H9 (cell line): ENCODE results near the gene SMCO1. TPM values are rescaled to one million over a fixed set of nuclear protein-coding genes. Genes with fewer than 3 reads are reported as not detected.

Experiments
- DNase-seq: peaks from one replicate; pipeline ENCODE4 v3.0.0-alpha.2; 2017
- H2AFZ ChIP-seq: one replicate; pipeline ENCODE4 v1.6.1; 2013; ENCODE audit warnings: mild to moderate bottlenecking, low read length, control low read depth, moderate library complexity
- H2AK5ac ChIP-seq: 2 replicates; pipeline ENCODE4 v1.6.1; 2013; ENCODE audit warnings: low read length, control low read depth, mixed read lengths; ENCODE audit not compliant: insufficient read length
- H2BK120ac ChIP-seq: one replicate; pipeline ENCODE4 v1.6.1; 2013; ENCODE audit warnings: low read depth, mild to moderate bottlenecking, low read length, control low read depth, inconsistent platforms; ENCODE audit not compliant: poor library complexity, severe bottlenecking
- H2BK12ac ChIP-seq: 2 replicates; pipeline ENCODE4 v1.6.1; 2013; ENCODE audit warnings: low read length, control low read depth, mixed read lengths, low read depth; ENCODE audit not compliant: insufficient read length
- H2BK15ac ChIP-seq: 2 replicates; pipeline ENCODE4 v1.6.1; 2013; ENCODE audit warnings: low read depth, low read length, control low read depth
- H2BK20ac ChIP-seq: one replicate; pipeline ENCODE4 v1.6.1; 2013; ENCODE audit warnings: low read depth, mild to moderate bottlenecking, low read length, control low read depth, inconsistent platforms; ENCODE audit not compliant: poor library complexity, severe bottlenecking
- H2BK5ac ChIP-seq: 2 replicates; pipeline ENCODE4 v1.6.1; 2013; ENCODE audit warnings: low read length, control low read depth, mixed read lengths; ENCODE audit not compliant: insufficient read length
- H3K14ac ChIP-seq: 2 replicates; pipeline ENCODE4 v1.6.1; 2013; ENCODE audit warnings: low read length, control low read depth; ENCODE audit not compliant: insufficient read depth
- H3K18ac ChIP-seq: 2 replicates; pipeline ENCODE4 v1.6.1; 2013; ENCODE audit warnings: low read depth, mild to moderate bottlenecking, mixed read lengths, low read length, control low read depth; ENCODE audit not compliant: insufficient read length
- H3K23ac ChIP-seq: 2 replicates; pipeline ENCODE4 v1.6.1; 2013; ENCODE audit warnings: low read length, control low read depth, mixed read lengths, low read depth; ENCODE audit not compliant: insufficient read length
- H3K23me2 ChIP-seq: 2 replicates; pipeline ENCODE4 v1.6.1; 2013; ENCODE audit warnings: low read depth, mild to moderate bottlenecking, mixed read lengths, low read length, control low read depth; ENCODE audit not compliant: insufficient read length, poor library complexity, severe bottlenecking
- H3K27ac ChIP-seq: 2 replicates; pipeline ENCODE4 v1.5.1; 2013; ENCODE audit warnings: low read length, control low read depth, mixed read lengths, low read depth; ENCODE audit not compliant: insufficient read length
- H3K27me3 ChIP-seq: 2 replicates; pipeline ENCODE4 v1.6.1; 2013; ENCODE audit warnings: low read length, control low read depth, inconsistent platforms; ENCODE audit not compliant: insufficient read depth
- H3K4ac ChIP-seq: 2 replicates; pipeline ENCODE4 v1.6.1; 2013; ENCODE audit warnings: low read depth, mild to moderate bottlenecking, control low read depth, inconsistent platforms, low read length, moderate library complexity
- H3K4me1 ChIP-seq: 2 replicates; pipeline ENCODE4 v1.6.1; 2013; ENCODE audit warnings: low read length, control low read depth, inconsistent platforms; ENCODE audit not compliant: insufficient read depth
- H3K4me2 ChIP-seq: 2 replicates; pipeline ENCODE4 v1.6.1; 2013; ENCODE audit warnings: low read length, control low read depth, mixed read lengths; ENCODE audit not compliant: insufficient read length, insufficient read depth
- H3K56ac ChIP-seq: 2 replicates; pipeline ENCODE4 v1.6.1; 2013; ENCODE audit warnings: low read depth, mild to moderate bottlenecking, mixed read lengths, low read length, control low read depth; ENCODE audit not compliant: insufficient read length
- H3K79me1 ChIP-seq: 2 replicates; pipeline ENCODE4 v1.6.1; 2013; ENCODE audit warnings: low read depth, mild to moderate bottlenecking, moderate library complexity, low read length, control low read depth, inconsistent platforms; ENCODE audit not compliant: insufficient read depth, poor library complexity, severe bottlenecking
- H3K79me2 ChIP-seq: 2 replicates; pipeline ENCODE4 v1.6.1; 2013; ENCODE audit warnings: low read length, control low read depth, inconsistent platforms; ENCODE audit not compliant: insufficient read depth
- H3K9ac ChIP-seq: 2 replicates; pipeline ENCODE4 v1.6.1; 2013; ENCODE audit warnings: low read length, control low read depth, mixed read lengths; ENCODE audit not compliant: insufficient read length; ENCODE audit errors: extremely low read depth
- H3K9me3 ChIP-seq: one replicate; pipeline ENCODE4 v1.6.1; 2013; ENCODE audit warnings: low read depth, low read length, inconsistent platforms; ENCODE audit not compliant: control insufficient read depth
- H3T11ph ChIP-seq: one replicate; pipeline ENCODE4 v1.6.1; 2013; ENCODE audit warnings: mild to moderate bottlenecking, low read length, control low read depth, inconsistent platforms
- H4K20me1 ChIP-seq: one replicate; pipeline ENCODE4 v1.6.1; 2013; ENCODE audit not compliant: control insufficient read depth, insufficient read length, insufficient read depth
- H4K5ac ChIP-seq: 2 replicates; pipeline ENCODE4 v1.6.1; 2013; ENCODE audit warnings: low read depth, mild to moderate bottlenecking, mixed read lengths, low read length, control low read depth; ENCODE audit not compliant: insufficient read length
- H4K8ac ChIP-seq: replicated peaks from 2 replicates; pipeline ENCODE4 v1.6.1; 2013; ENCODE audit warnings: low read length, control low read depth, mixed read lengths, low read depth; ENCODE audit not compliant: insufficient read length
- H4K91ac ChIP-seq: 2 replicates; pipeline ENCODE4 v1.6.1; 2013; ENCODE audit warnings: low read depth, mild to moderate bottlenecking, moderate library complexity, mixed read lengths, low read length, control low read depth; ENCODE audit not compliant: insufficient read length
- H3K27ac Mint-ChIP-seq, 3 experiments: 2 replicates in 2 of 3; 3 replicates in 1 of 3; pipeline ENCODE4 v1.8.0; 2020 to 2021; ENCODE audit warnings: mixed read lengths in 3 of 3, mild to moderate bottlenecking in 1 of 3, moderate library complexity in 1 of 3
- H3K27me3 Mint-ChIP-seq: 2 replicates; pipeline ENCODE4 v1.8.0; 2021; ENCODE audit warnings: low read depth, mild to moderate bottlenecking, moderate library complexity, mixed read lengths
- H3K36me3 Mint-ChIP-seq, 3 experiments: 2 replicates in 2 of 3; 3 replicates in 1 of 3; pipeline ENCODE4 v1.8.0; 2020 to 2021; ENCODE audit warnings: low read depth in 3 of 3, mixed read lengths in 3 of 3; ENCODE audit not compliant: insufficient read depth in 1 of 3
- H3K4me1 Mint-ChIP-seq, 2 experiments: 2 replicates each; pipeline ENCODE4 v1.8.0; 2020; ENCODE audit warnings: mixed read lengths in 2 of 2
- H3K4me3 Mint-ChIP-seq, 2 experiments: 2 replicates in 1 of 2; 3 replicates in 1 of 2; pipeline ENCODE4 v1.8.0; 2020 to 2021; ENCODE audit warnings: mild to moderate bottlenecking in 2 of 2, mixed read lengths in 2 of 2, moderate library complexity in 1 of 2
- H3K9me3 Mint-ChIP-seq, 2 experiments: 2 replicates in 1 of 2; 3 replicates in 1 of 2; pipeline ENCODE4 v1.8.0; 2020; ENCODE audit warnings: mild to moderate bottlenecking in 2 of 2, mixed read lengths in 2 of 2, moderate library complexity in 1 of 2
- WGBS: extraction: QIAGEN DNeasy Blood & Tissue Kit; methylation state at CpG from one replicate; pipeline ENCODE4 v1.1.7; 2013; ENCODE audit warnings: missing lambda C conversion rate, low lambda C conversion rate, mixed read lengths; ENCODE audit not compliant: insufficient read length; ENCODE audit errors: extremely low coverage; 5-methylcytosine and 5-hydroxymethylcytosine counted together
- total RNA-seq: library from RNA; stranded (reverse); gene quantifications from 2 replicates; pipeline ENCODE4 v1.2.1, GENCODE V29; 2021
- TF ChIP-seq, protein P1 (sequence below): fragments of 200-600 bp; sonication (generic); conservative IDR thresholded peaks from 3 replicates; pipeline ENCODE4 v1.8.0; 2021; ENCODE audit warnings: antibody characterized with exemption, mild to moderate bottlenecking

Gene SMCO1
- total RNA-seq, 1 experiment from 2014 or later, result not detected

GRCh38 chr3:196541684-196542445 lies 26.7 kb upstream of the SMCO1 start:
- WGBS, result no CpG with 5 or more reads among the region's 6 CpGs
- no peak overlapping the region for H2BK12ac ChIP-seq
- H3K4ac ChIP-seq, result no peak overlapping the region
- H2BK120ac ChIP-seq, result no peak overlapping the region
- no peak overlapping the region for H2AFZ ChIP-seq
- H3K79me1 ChIP-seq, result no peaks in the 10 kb centered on the region
- no peak for DNase-seq
- no peak overlapping the region for H3K27ac ChIP-seq
- H4K5ac ChIP-seq, result no peak overlapping the region
- H3K56ac ChIP-seq, result no peak overlapping the region
- Mint-ChIP-seq H3K4me1 (peaks cover 2 to 3% of the 10 kb centered on the region in 2 experiments; a peak in 2 of 4 replicates), H3K27ac (no peak overlapping the region), H3K27me3 (peaks cover 2% of the 10 kb centered on the region; the same call in 1 of the 2 replicates), H3K36me3 (peaks cover 0 to 4% (median 0%) of the 10 kb centered on the region in 3 experiments; a peak in 2 of 7 replicates), H3K4me3 (no peak overlapping the region), H3K9me3 (peaks cover 9 to 15% of the 10 kb centered on the region in 2 experiments; a peak in 4 of 5 replicates)
- H3K4me1 ChIP-seq, result no peaks in the 10 kb centered on the region
- no peaks in the 10 kb centered on the region for H3K79me2 ChIP-seq
- H3K23me2 ChIP-seq, result no peaks in the 10 kb centered on the region
- no peak overlapping the region for H2AK5ac ChIP-seq
- H3K9ac ChIP-seq, result no peak overlapping the region
- no peak overlapping the region for H2BK5ac ChIP-seq
- H4K91ac ChIP-seq, result no peak overlapping the region
- H3K23ac ChIP-seq, result no peak overlapping the region
- no peak overlapping the region for H3T11ph ChIP-seq
- no peak overlapping the region for H3K4me2 ChIP-seq
- no peaks in the 10 kb centered on the region for H3K27me3 ChIP-seq
- H3K9me3 ChIP-seq, result no peaks in the 10 kb centered on the region
- H4K8ac ChIP-seq, result no peak overlapping the region
- no peak overlapping the region for H3K18ac ChIP-seq
- no peak overlapping the region for H2BK15ac ChIP-seq
- no peak overlapping the region for H3K14ac ChIP-seq
- TF ChIP-seq, protein P1, sequence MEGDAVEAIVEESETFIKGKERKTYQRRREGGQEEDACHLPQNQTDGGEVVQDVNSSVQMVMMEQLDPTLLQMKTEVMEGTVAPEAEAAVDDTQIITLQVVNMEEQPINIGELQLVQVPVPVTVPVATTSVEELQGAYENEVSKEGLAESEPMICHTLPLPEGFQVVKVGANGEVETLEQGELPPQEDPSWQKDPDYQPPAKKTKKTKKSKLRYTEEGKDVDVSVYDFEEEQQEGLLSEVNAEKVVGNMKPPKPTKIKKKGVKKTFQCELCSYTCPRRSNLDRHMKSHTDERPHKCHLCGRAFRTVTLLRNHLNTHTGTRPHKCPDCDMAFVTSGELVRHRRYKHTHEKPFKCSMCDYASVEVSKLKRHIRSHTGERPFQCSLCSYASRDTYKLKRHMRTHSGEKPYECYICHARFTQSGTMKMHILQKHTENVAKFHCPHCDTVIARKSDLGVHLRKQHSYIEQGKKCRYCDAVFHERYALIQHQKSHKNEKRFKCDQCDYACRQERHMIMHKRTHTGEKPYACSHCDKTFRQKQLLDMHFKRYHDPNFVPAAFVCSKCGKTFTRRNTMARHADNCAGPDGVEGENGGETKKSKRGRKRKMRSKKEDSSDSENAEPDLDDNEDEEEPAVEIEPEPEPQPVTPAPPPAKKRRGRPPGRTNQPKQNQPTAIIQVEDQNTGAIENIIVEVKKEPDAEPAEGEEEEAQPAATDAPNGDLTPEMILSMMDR, result no peak
- H2BK20ac ChIP-seq, result no peak overlapping the region
- no peaks in the 10 kb centered on the region for H4K20me1 ChIP-seq
